ENCODE data around the gene ZRANB1.

The ZRANB1 gene

DNA sequence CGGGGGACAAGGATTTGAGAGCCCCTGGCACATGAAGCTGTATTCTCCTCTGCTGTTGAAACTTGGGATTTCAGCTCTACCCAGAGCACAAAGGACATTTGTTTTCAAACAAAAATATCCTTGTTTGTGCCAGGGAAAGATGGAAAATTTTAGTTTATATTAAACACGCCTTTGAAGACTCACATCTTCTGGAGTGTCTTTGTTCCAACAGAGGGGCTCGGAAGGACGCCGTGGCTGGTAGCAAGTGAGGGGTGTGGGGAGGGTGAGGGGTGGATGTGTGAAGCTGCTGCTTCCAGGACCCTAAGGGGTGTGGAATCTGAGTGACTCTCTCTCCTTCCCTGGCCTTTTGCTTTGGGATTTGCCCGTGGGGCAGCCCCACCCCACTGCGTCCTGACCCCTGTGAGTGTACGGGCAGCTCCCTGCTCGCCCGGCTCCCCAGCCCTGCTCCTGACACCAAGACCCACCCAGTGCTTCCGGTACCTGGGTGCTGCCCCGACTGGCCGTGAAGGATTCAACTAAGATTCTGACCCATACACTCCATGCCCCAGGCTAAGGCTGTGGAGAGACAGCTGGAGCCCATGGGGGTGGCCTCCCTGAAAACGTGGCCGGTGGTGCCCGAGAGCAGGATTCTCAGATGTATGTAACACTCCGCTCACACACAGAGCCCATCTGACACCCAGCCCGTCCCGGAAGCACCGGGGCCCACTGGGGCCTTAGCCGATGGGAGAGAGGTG, 59.6 kb downstream of the ZRANB1 start:
- peak overlapping the region; percentile 96 to 97 for H3K27ac ChIP-seq
- DNase-seq (ENCODE audit: low spot score), result peak; percentile 72

DNA sequence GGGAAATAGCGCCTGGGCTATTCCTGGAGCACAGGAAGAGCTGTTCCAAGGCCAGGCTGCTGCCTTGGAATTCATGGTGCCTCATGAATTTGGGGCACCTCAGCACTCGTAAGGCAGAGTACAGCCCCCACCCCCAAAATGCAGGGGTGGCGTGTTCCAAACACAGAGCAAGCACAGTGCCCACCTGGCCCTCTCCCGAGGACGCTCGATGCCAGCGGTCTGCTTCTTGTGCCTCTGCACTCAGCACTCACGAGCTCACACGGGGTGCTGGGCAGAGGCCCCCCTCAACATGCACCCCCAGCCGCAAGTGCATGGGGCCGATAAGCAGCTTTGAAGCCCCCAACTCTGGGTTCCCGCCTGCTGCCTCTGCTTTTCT, 60.1 kb downstream of the ZRANB1 start:
- peak overlapping the region; percentile 57 for H3K4me3 ChIP-seq

More for the DNA sequence above, 59.6 kb downstream of the ZRANB1 start:
- H3K4me3 ChIP-seq, result peak overlapping the region; percentile 57
- TF ChIP-seq, protein P1, sequence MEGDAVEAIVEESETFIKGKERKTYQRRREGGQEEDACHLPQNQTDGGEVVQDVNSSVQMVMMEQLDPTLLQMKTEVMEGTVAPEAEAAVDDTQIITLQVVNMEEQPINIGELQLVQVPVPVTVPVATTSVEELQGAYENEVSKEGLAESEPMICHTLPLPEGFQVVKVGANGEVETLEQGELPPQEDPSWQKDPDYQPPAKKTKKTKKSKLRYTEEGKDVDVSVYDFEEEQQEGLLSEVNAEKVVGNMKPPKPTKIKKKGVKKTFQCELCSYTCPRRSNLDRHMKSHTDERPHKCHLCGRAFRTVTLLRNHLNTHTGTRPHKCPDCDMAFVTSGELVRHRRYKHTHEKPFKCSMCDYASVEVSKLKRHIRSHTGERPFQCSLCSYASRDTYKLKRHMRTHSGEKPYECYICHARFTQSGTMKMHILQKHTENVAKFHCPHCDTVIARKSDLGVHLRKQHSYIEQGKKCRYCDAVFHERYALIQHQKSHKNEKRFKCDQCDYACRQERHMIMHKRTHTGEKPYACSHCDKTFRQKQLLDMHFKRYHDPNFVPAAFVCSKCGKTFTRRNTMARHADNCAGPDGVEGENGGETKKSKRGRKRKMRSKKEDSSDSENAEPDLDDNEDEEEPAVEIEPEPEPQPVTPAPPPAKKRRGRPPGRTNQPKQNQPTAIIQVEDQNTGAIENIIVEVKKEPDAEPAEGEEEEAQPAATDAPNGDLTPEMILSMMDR (IDR thresholded peaks at IDR 0.05), result no peak

DNA sequence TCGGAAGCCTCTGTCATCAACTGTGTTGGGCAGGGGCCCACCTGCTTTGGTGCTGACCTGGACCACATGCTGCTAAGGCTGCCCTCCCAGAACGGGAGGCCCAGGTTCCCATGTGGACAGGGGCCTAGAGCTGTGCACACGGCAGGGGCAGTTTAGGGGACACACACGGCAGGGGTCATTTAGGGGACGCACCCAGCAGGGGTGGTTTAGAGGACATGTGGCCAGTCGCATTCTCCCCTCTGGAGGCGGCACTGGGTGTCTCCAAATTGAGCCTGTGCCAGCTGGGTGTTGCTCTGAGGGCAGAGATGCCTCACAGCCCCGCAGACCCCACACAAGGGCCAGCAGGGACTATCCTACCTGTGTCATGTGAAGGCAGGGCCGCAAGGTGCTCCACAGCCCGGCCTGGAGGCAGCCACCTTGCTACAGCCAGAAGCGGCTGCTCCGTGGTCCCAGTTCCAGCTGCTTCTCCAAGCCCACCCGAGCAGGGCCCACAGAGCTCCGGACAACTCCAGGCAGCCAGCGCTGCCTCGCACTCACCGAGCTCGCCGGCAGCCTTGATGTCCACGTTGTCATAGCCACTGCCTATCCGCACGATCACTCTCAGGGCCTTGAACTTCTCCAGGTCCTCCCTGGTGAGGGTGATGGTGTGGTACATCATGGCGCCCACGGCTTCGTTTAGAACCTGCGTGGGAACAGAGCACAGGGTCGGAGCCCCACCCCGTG, 60.7 kb downstream of the ZRANB1 start:
- Histone ChIP-seq H3K4me3 (peak overlapping the region; percentile 5), H3K27ac (peak overlapping the region; percentile 96 to 97)
- TF ChIP-seq, protein P1 (IDR thresholded peaks at IDR 0.05), result no peak
- DNase-seq (ENCODE audit: low spot score), result peak; percentile 74

More for the DNA sequence above, 60.1 kb downstream of the ZRANB1 start:
- TF ChIP-seq, protein P1 (IDR thresholded peaks at IDR 0.05), result no peak
- H3K27ac ChIP-seq, result peak overlapping the region; percentile 96 to 97
- no peak for DNase-seq (ENCODE audit: low spot score)

DNA sequence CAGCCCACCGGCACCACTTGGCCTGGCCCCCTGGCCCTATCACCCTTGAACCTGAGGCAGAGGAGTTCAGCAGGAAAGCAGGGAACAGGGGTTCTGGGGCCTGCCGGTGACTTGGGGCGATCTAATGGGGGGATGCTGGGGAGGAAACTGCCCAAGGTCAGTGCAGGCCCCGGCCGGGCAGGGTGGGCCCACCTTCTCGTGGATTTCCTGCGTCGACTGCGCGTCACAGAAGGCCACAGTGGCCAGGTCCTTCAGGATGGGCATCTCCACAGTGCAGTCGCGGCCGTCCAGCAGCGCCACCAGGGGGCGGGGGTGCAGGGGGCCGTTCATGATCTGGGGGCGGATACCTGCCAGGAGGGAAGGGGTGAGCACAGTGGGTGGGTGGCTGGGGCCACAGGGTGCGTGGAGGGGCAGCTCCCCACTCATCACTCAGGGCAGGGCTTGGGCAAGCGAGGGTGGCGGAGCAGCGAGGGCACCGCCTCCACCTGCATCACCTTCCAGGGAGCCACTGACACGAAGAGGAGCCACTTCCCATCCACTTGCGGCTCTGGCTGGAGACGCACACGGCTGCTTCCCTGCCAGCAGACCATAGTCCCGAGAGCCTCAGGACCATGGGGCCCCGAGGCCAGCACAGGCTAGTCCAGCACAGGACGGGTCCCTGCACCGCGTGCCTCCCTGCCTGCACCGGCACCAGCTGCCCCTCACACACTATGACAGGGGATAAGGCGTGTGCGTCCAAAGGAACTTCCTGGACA, 61.4 kb downstream of the ZRANB1 start:
- H3K27ac ChIP-seq, result peak overlapping the region; percentile 96 to 97
- TF ChIP-seq, protein P1 (IDR thresholded peaks at IDR 0.05), result no peak
- DNase-seq (ENCODE audit: low spot score), result peak; percentile 62
- no peak overlapping the region for H3K4me3 ChIP-seq

DNA sequence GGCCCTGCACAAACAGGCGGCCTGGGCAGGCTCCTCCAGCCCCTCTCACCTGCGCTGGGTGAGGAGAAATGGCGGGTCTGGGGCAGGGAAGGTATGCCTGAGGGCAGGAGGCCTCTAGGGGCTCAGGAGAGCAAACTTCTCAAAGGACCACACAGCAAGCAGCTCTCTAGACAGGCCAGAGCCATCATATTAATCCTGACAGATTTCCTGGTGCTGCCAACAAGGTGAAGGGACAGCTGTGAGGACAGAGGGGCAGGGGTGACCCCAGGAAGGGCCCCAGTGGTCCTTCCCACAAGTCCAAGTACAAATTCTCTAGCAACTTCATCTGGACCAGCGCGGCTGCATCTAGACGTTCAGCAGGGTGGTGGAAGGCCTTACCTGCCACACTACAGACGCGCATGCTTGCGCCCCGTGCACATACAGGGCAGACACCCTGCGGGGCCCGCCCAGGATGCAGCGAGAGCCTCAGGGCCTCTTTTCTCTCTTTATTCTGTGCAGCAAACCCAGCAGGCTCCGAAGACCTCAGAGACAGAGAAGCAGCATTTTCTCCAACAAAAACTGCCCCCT, 62.1 kb downstream of the ZRANB1 start:
- peak overlapping the region in 1 of 2 donors; percentile 96 for H3K27ac ChIP-seq
- H3K4me3 ChIP-seq, result no peak overlapping the region
- TF ChIP-seq, protein P1 (IDR thresholded peaks at IDR 0.05), result no peak
- no peak for DNase-seq (ENCODE audit: low spot score)

DNA sequence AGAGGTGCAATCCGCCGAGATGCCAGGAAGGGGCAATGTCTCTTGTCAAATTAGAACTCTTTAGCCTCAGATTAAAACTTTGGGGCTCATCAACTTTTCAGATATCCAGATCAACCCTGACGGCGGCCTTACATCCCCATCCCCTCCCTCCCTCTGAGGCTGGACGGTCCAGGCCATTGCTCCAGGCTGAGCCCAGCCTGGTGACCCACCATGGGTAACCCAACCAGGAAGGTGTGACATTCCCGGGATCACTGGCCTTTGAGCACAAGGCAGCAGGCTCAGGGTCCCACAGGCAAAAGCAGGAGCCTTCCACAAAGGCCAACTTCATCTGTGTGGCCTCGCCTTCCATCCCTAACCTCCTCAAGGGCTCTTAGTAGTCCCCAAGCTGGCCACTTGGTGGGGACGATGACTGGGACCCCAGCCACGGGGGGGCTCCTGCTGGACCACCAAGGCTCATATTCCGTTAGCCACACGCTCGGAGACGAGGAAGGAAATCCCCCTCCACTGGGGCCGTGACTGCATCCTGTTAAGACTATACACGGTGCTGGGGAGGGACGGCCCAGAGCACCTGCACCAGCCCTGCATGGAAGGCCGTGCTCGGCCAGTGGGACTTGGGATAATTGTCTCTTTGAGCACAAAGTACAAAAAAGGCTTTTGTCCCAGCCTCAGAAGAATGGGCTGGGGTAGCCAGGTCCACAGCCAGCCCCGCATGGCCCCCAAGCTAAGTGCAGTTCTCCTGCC, 62.8 kb downstream of the ZRANB1 start:
- DNase-seq (ENCODE audit: low spot score), result no peak
- H3K27ac ChIP-seq, result no peak overlapping the region
- TF ChIP-seq, protein P1 (IDR thresholded peaks at IDR 0.05), result no peak
- no peak overlapping the region for H3K4me3 ChIP-seq

Measured in coronary artery (tissue), 2 donors.